ENCODE data around the gene SPON2.

DNA sequence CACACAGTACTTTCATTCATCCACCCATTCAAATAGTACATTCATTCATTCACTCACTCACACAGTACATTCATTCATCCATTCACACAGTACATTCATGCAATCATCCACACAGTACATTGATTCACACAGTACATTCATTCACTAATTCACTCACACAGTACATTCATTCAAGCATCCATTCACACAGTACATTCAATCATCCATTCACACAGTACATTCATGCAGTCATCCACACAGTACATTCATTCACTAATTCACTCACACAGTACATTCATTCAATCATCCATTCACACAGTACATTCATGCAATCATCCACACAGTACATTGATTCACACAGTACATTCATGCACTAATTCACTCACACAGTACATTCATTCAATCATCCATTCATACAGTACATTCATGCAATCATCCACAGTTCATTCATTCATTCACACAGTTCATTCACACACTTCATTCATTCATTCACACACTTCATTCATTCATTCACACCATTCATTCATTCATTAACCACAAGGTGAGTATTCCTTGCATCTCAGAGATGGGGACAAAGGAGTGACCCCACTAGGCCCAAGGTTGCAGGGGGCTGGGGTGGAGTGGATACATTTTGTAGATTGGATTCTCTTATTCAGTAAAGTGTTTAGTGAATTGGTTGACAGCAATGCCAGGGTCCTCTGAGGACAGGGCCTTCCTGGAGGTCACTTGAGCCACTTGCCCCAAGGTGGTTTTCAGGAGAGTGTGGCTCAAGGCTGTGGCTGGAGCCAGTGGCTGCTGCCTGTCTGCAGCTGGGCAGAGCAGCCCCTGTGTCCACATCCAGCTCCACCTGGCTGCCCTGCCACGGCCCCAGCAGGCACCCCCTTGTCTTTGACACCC is 4.3 kb upstream of the SPON2 start:
- TF ChIP-seq CTCF (conservative IDR thresholded peaks at IDR 0.05 in 1 of 2, IDR thresholded peaks at IDR 0.05 in 1 of 2; ENCODE audit: extremely low read depth in 1 of 2, insufficient read depth in 1 of 2, low read depth in 1 of 2, low read length in 2 of 2), result no peak
- TF ChIP-seq EZH2 (IDR thresholded peaks at IDR 0.05; ENCODE audit: borderline replicate concordance, low read length), result no peak
